Spleen (tissue), 11 donors: Measurements from ENCODE around the gene PPM1A. TPM values are rescaled to one million over a fixed set of nuclear protein-coding genes. Genes with fewer than 3 reads are reported as not detected.

Experiments used
- DNase-seq: peaks from one replicate; pipeline ENCODE4 v3.0.0-alpha.2; 2020
- H3K27ac ChIP-seq, 8 donors: fragments of 200-600 bp; sonication (generic) in 7 of 8; 1 replicate in 4 of 8; 2 replicates in 4 of 8; pipeline versions ENCODE4 v1.5.0 to v1.8.0; 2016 to 2021; ENCODE audit warnings: inconsistent platforms in 4 of 8, mild to moderate bottlenecking in 4 of 8, moderate library complexity in 1 of 8
- H3K27me3 ChIP-seq, 7 donors: fragments of 200-600 bp; sonication (generic) in 6 of 7; replicated peaks in 1 of 7; 1 replicate in 4 of 7; 2 replicates in 3 of 7; pipeline versions ENCODE4 v1.5.0 to v1.8.0; 2016 to 2021; ENCODE audit warnings: inconsistent platforms in 3 of 7, mild to moderate bottlenecking in 1 of 7
- H3K36me3 ChIP-seq, 6 donors: fragments of 200-600 bp; sonication (generic) in 5 of 6; 1 replicate in 4 of 6; 2 replicates in 2 of 6; pipeline versions ENCODE4 v1.5.0 to v1.8.0; 2016 to 2021; ENCODE audit warnings: inconsistent platforms in 2 of 6
- H3K4me1 ChIP-seq, 6 donors: fragments of 200-600 bp; sonication (generic) in 5 of 6; 1 replicate in 3 of 6; 2 replicates in 3 of 6; pipeline versions ENCODE4 v1.5.0 to v1.8.0; 2016 to 2021; ENCODE audit warnings: inconsistent platforms in 3 of 6
- H3K4me3 ChIP-seq, 8 donors: fragments of 200-600 bp; sonication (generic) in 7 of 8; 1 replicate in 4 of 8; 2 replicates in 4 of 8; pipeline versions ENCODE4 v1.5.0 to v1.8.0; 2016 to 2021; ENCODE audit warnings: inconsistent platforms in 4 of 8, mild to moderate bottlenecking in 4 of 8, moderate library complexity in 2 of 8
- H3K9me3 ChIP-seq, 8 donors: fragments of 200-600 bp; sonication (generic) in 7 of 8; 1 replicate in 4 of 8; 2 replicates in 4 of 8; pipeline versions ENCODE4 v1.5.0 to v1.8.0; 2016 to 2021; ENCODE audit warnings: inconsistent platforms in 4 of 8
- POLR2A ChIP-seq, 3 donors: fragments of 450-650 bp; IDR thresholded peaks; one replicate each; pipeline ENCODE4 v1.5.1; 2017; ENCODE audit warnings: antibody characterized with exemption in 3 of 3, mild to moderate bottlenecking in 1 of 3
- POLR2AphosphoS5 ChIP-seq, 3 donors: sonication (generic); formaldehyde crosslinking; IDR thresholded peaks; one replicate each; pipeline ENCODE4 v1.5.1; 2017; ENCODE audit warnings: antibody characterized with exemption in 3 of 3
- WGBS, 5 donors: extraction: QIAGEN DNeasy Blood & Tissue Kit in 3 of 5; methylation state at CpG; one replicate each; pipeline versions ENCODE4 v1.1.5 to v1.1.7; 2013 to 2018; 5-methylcytosine and 5-hydroxymethylcytosine counted together
- intact Hi-C: fragments of 100-400 bp; cut with DNase I; formaldehyde crosslinking; loops from one replicate; pipeline ENCODE4 v1.15.0; 2023; ENCODE audit warnings: low total_unique reads
- polyA plus RNA-seq, 3 donors: library from polyadenylated mRNA; stranded (reverse); fragments of 200-250 nt; gene quantifications; one replicate each; pipeline ENCODE4 v1.2.1, GENCODE V29; 2013
- total RNA-seq, 7 donors: library from RNA; depleted of rRNA in 3 of 7; stranded (reverse); fragments of >200 nt in 3 of 7; fragmentation: NEBNext Ultra II Directional in 4 of 7; extraction: Animal tissue kit (Norgen Biotek cat#: 25700) in 4 of 7; gene quantifications; one replicate each; pipeline versions ENCODE4 v1.1.0 to v1.2.1, GENCODE V29; 2016 to 2021
- TF ChIP-seq, protein P1 (sequence below), 11 experiments: fragments of 200-600 bp in 7 of 11; fragments of 450-650 bp in 4 of 11; sonication (generic) in 4 of 11; IDR thresholded peaks in 8 of 11; conservative IDR thresholded peaks in 3 of 11; 1 replicate in 7 of 11; 2 replicates in 4 of 11; pipeline versions ENCODE4 v1.4.0 to v1.8.0; 2016 to 2021; ENCODE audit warnings: antibody characterized with exemption in 11 of 11, inconsistent platforms in 4 of 11, mild to moderate bottlenecking in 1 of 11
- donor health status: healthy with polysubstance abuse.
- donor health status: DM: no; HTN: no; CAD: no; lungs with moderate emphysema.
- donor health status: DM: no; HTN: no; CAD: no.
- donor health status: Bipolar disorder and iron deficiency.
- donor health status: healthy.
- donor health status: DM: no; HTN: no; CAD: no.
- donor health status: DM: yes; HTN: yes; CAD: no.

PPM1A gene
- total and polyA plus RNA-seq, 10 donors, result 15.5 to 63.0 (median 45.0) TPM

DNA sequence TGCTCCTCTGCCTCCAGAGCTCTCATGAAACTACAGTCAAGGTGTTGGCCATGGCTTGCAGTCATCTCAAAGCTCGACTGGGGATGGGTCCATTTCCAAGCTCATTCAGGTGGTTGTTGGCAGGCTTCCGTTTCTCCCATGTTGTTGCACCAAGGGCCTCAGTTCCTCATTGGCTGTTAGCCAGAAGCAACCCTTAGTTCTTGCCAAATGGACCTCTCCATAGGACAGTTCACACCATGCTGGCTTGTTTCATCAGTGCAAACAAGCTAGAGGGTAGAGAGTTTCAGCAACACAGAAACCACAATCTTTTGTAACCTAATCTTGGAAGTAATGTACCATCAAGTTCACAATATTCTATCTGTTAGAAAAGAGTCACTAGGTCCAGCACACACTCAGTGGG lies 22.7 kb upstream of the PPM1A start:
- Histone ChIP-seq H3K9me3 (peaks cover 0 to 4% (median under 1%) of the 10 kb centered on the region in 8 donors), H3K4me1 (no peaks in the 10 kb centered on the region), H3K27me3 (no peaks in the 10 kb centered on the region), H3K4me3 (no peak overlapping the region), H3K36me3 (no peaks in the 10 kb centered on the region), H3K27ac (no peak overlapping the region)
- TF ChIP-seq, protein P1, sequence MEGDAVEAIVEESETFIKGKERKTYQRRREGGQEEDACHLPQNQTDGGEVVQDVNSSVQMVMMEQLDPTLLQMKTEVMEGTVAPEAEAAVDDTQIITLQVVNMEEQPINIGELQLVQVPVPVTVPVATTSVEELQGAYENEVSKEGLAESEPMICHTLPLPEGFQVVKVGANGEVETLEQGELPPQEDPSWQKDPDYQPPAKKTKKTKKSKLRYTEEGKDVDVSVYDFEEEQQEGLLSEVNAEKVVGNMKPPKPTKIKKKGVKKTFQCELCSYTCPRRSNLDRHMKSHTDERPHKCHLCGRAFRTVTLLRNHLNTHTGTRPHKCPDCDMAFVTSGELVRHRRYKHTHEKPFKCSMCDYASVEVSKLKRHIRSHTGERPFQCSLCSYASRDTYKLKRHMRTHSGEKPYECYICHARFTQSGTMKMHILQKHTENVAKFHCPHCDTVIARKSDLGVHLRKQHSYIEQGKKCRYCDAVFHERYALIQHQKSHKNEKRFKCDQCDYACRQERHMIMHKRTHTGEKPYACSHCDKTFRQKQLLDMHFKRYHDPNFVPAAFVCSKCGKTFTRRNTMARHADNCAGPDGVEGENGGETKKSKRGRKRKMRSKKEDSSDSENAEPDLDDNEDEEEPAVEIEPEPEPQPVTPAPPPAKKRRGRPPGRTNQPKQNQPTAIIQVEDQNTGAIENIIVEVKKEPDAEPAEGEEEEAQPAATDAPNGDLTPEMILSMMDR (IDR thresholded peaks at IDR 0.05 in 8 of 11, conservative IDR thresholded peaks at IDR 0.05 in 3 of 11), result no peak
- TF ChIP-seq POLR2AphosphoS5 (IDR thresholded peaks at IDR 0.05), result no peak
- intact Hi-C loops, result no loop called here
- WGBS, 5 donors, result 37 to 86% (median 54%) methylated on average over 2 of the region's 2 CpGs
- DNase-seq, result no peak

GRCh38 chr14:60227291-60227690 lies 21.7 kb upstream of the PPM1A start:
- Histone ChIP-seq H3K36me3 (no peaks in the 10 kb centered on the region), H3K9me3 (peaks cover 0 to 14% (median 10%) of the 10 kb centered on the region in 8 donors), H3K27ac (no peak overlapping the region), H3K27me3 (no peaks in the 10 kb centered on the region), H3K4me3 (no peak overlapping the region), H3K4me1 (no peaks in the 10 kb centered on the region)
- TF ChIP-seq, protein P1 (IDR thresholded peaks at IDR 0.05 in 8 of 11, conservative IDR thresholded peaks at IDR 0.05 in 3 of 11), result no peak
- no peak for TF ChIP-seq POLR2A (IDR thresholded peaks at IDR 0.05)
- TF ChIP-seq POLR2AphosphoS5 (IDR thresholded peaks at IDR 0.05), result no peak
- intact Hi-C loops, result no loop called here
- DNase-seq, result no peak
- 86 to 98% (median 95%) methylated on average over 1 of the region's 1 CpG for WGBS, 5 donors

DNA sequence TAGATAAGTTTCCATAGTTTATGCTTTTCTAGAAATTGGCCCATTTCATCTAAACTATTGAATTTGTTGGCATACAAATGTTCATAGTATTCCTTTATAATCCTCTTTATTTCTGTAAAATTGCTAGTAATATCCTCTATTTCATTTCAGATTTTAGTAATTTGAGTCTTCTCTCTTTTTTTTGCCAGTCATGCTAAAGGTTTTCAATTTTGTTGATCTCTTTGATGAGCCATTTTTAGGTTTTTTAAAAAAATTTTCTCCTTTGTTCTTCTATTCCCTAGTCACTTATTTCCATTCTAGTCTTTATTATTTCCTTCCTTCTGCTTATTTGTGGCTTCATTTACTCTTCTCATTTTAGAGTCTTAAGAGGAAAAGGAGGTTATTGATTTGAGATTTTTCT lies 19.4 kb upstream of the PPM1A start:
- H3K9me3 ChIP-seq, result peaks cover 0 to 28% (median 19%) of the 10 kb centered on the region in 8 donors
- intact Hi-C loops, result no loop called here
- H3K36me3 ChIP-seq, result no peaks in the 10 kb centered on the region
- H3K4me3 ChIP-seq, result no peak overlapping the region
- no peaks in the 10 kb centered on the region for H3K4me1 ChIP-seq
- no peaks in the 10 kb centered on the region for H3K27me3 ChIP-seq
- TF ChIP-seq, protein P1 (IDR thresholded peaks at IDR 0.05 in 8 of 11, conservative IDR thresholded peaks at IDR 0.05 in 3 of 11), result no peak
- TF ChIP-seq POLR2A (IDR thresholded peaks at IDR 0.05), result no peak
- no peak for TF ChIP-seq POLR2AphosphoS5 (IDR thresholded peaks at IDR 0.05)
- no peak for DNase-seq
- H3K27ac ChIP-seq, result no peak overlapping the region

DNA sequence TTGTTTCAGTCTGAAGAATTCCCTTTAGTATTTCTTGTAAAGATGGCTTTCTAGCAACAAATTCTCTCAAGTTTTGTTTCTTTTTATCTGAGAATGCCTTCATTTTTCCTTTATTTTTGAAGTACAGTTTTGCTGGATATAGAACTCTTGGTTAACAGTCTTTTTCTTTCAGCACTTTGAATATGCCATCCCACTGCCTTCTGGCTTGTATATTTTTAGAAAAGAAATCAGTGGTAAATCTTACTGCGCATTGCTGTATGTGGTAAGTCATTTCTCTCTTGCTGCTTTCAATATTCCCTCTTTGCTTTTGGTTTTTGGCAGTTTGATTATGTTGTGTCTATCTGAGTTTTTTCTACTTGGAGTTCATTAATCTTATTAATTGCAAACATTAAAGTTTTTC lies 16.8 kb upstream of the PPM1A start:
- TF ChIP-seq, protein P1 (IDR thresholded peaks at IDR 0.05 in 8 of 11, conservative IDR thresholded peaks at IDR 0.05 in 3 of 11), result no peak
- no peak for TF ChIP-seq POLR2A (IDR thresholded peaks at IDR 0.05)
- no peak for TF ChIP-seq POLR2AphosphoS5 (IDR thresholded peaks at IDR 0.05)
- no peak overlapping the region for H3K4me3 ChIP-seq
- H3K27me3 ChIP-seq, result no peaks in the 10 kb centered on the region
- intact Hi-C loops, result no loop called here
- no peak for DNase-seq
- H3K36me3 ChIP-seq, result no peaks in the 10 kb centered on the region
- peaks cover 0 to 28% (median 19%) of the 10 kb centered on the region in 8 donors for H3K9me3 ChIP-seq
- 93 to 98% (median 96%) methylated on average over 1 of the region's 1 CpG for WGBS, 5 donors
- H3K4me1 ChIP-seq, result no peaks in the 10 kb centered on the region
- no peak overlapping the region for H3K27ac ChIP-seq
